ENCODE measurements around the gene INSRR. TPM values are rescaled to one million over a fixed set of nuclear protein-coding genes. Genes with fewer than 3 reads are reported as not detected.
A peak's percentile ranks its signal among the peaks of the same experiment; 100 is the strongest.

Gene INSRR
- total and polyA plus RNA-seq, 9 of the 15 experiments (the other 6 are each of a cell fraction or from before 2014, with no cell fraction given): 0.03 to 0.18 (median 0.06) TPM; not detected in 3

DNA sequence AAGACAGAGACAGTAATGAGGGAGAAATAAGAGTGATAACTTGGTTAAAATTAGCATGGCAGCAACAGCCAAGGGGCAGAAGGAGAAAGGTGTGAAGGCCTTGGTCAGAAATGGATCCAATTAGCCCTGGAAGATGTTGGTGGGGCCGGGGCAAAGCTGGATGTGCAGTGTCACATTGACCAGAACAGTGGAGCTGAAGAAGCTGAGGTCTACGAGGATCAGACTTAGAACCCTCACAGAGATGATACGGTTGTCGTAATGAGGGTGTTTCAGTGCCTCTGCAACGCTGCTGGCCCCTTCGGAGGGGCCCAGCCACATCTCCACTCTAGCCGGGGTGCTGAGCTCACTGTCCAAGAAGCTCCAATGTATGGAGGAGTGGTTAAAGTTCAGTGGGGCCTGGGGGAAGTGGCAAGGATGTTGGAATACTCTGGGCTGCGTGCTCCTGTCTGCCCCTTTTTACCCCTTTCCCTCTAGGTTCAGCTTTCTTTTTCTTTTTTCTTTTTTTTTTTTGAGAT is 56.4 kb downstream of the INSRR start (continued):
- TF ChIP-seq, protein P1, sequence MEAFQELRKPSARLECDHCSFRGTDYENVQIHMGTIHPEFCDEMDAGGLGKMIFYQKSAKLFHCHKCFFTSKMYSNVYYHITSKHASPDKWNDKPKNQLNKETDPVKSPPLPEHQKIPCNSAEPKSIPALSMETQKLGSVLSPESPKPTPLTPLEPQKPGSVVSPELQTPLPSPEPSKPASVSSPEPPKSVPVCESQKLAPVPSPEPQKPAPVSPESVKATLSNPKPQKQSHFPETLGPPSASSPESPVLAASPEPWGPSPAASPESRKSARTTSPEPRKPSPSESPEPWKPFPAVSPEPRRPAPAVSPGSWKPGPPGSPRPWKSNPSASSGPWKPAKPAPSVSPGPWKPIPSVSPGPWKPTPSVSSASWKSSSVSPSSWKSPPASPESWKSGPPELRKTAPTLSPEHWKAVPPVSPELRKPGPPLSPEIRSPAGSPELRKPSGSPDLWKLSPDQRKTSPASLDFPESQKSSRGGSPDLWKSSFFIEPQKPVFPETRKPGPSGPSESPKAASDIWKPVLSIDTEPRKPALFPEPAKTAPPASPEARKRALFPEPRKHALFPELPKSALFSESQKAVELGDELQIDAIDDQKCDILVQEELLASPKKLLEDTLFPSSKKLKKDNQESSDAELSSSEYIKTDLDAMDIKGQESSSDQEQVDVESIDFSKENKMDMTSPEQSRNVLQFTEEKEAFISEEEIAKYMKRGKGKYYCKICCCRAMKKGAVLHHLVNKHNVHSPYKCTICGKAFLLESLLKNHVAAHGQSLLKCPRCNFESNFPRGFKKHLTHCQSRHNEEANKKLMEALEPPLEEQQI (IDR thresholded peaks at IDR 0.05): no peak
- no peak for TF ChIP-seq FOXK1 (CRISPR knock-in tag; IDR thresholded peaks at IDR 0.05; ENCODE audit: borderline replicate concordance)
- no peak for TF ChIP-seq PCBP1 (IDR thresholded peaks at IDR 0.05; ENCODE audit: low read depth, low read length, poor library complexity, severe bottlenecking)
- TF ChIP-seq KAT2B (IDR thresholded peaks at IDR 0.05; ENCODE audit: low read depth, low read length): no peak
- no peak for TF ChIP-seq CREB1 (IDR thresholded peaks at IDR 0.05)
- TF ChIP-seq CREB1 (CRISPR knock-in tag; IDR thresholded peaks at IDR 0.05): no peak

DNA sequence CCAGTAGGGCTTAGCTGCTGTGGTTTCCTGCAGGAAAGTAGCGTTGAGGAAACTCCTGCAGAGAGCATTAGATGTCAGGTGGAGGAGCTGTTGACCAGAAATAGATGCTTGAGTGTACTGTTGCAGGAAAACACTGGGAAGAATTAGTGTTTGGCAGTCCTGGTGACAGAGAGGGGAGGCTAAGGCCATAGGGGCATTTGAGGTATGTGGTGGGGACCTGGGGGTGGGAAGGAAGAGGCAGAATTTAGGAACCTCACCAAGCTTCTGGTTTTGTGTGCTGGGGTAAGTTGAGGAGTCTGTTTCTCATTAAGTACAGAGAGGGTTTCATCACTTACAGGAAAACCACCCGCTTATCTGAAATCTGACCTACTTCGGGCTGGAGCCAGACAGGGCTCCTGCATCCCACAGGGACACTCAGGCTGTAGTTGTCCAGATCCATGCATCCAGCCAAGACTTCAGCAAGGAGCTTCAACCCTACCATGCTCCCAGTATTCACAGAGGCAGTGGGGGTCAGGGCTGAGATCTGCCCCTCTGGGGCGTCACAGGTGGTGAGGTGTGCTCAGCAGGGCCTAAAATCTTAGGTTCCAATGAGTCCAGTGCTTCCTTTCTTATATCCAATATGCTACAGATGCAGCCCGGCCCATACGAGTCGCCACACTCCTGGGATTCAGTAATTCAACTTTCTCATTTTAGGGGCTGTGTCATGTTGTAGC is 57.4 kb downstream of the INSRR start:
- Histone ChIP-seq H3K79me2 (ENCODE audit: control insufficient read depth, insufficient read depth, low read length) (no peaks in the 10 kb centered on the region), H3K36me3 (ENCODE audit: control insufficient read depth, insufficient read depth, low read length) (peaks cover 53% of the 10 kb centered on the region), H4K20me1 (replicated peaks; ENCODE audit: control insufficient read depth, insufficient read depth, low read length) (peaks cover 11% of the 10 kb centered on the region; the same call in 1 of the 2 replicates), H3K9me3 (replicated peaks; ENCODE audit: control insufficient read depth, insufficient read depth, low read depth, low read length) (no peaks in the 10 kb centered on the region), H3K27me3 (ENCODE audit: control insufficient read depth in 2 of 2, insufficient read depth in 2 of 2, low read length in 2 of 2) (no peaks in the 10 kb centered on the region), H3K4me2 (ENCODE audit: insufficient read depth, low read length) (no peak overlapping the region), H3K27ac (ENCODE audit: extremely low read depth, low read depth, low read length) (no peak overlapping the region), H3K9ac (ENCODE audit: insufficient read depth in 1 of 2, low read depth in 2 of 2, low read length in 2 of 2) (0 out of 4 replicates have a peak overlapping the region, but pooled peaks of 1 of the 2 experiments have one; percentile 24), H3K4me3 (no peak overlapping the region), H2AFZ (ENCODE audit: low read depth, low read length) (no peak overlapping the region), H3K4me1 (replicated peaks in 1 of 2; ENCODE audit: control insufficient read depth in 2 of 2, insufficient read depth in 2 of 2, low read length in 2 of 2) (peaks cover 5 to 12% of the 10 kb centered on the region in 2 experiments; a peak in 4 of 5 replicates), H3K9me1 (ENCODE audit: control insufficient read depth, insufficient read depth, low read length) (no peaks in the 10 kb centered on the region)
- WGBS (ENCODE audit: insufficient coverage, low coverage, missing lambda C conversion rate): 69% methylated on average over 7 of the region's 7 CpGs
- ATAC-seq (peak; percentile 21), FAIRE-seq (peak; percentile 52), DNase-seq (ENCODE audit: extremely low read depth in 1 of 4, low spot score in 3 of 4) (no peak)
- in situ Hi-C loops (cut with MboI) (loop anchor here (5.0 kb wide), 1 partner anchor 61 kb away; the partner anchor contains the start of gene NTRK1), intact Hi-C loops (cut with micrococcal nuclease) (loop anchor here (2.0 kb wide), 1 partner anchor 75 kb away; no protein-coding TSS in a partner anchor)
- CTCF ChIA-PET (ENCODE audit: low intra/inter-chr PET ratio): interaction anchor here (0.5 to 2.1 kb wide), 3 partner anchors 59 to 288 kb away, joined by 4 to 8 read pairs (median 6); partner anchors contain the start of gene NTRK1
- no TSS peak for BruUV-seq (replicated peaks)
- POLR2A ChIA-PET: interaction anchor here (0.6 to 1.9 kb wide), 6 partner anchors 10 to 74 kb away, joined by 3 to 9 read pairs (median 4); partner anchors contain the start of genes ISG20L2, METTL25B and MRPL24
- TF ChIP-seq CXXC5 (CRISPR knock-in tag; IDR thresholded peaks at IDR 0.05) (no peak), PRPF4 (IDR thresholded peaks at IDR 0.05; ENCODE audit: insufficient read depth, low read depth, low read length, poor library complexity, severe bottlenecking) (no peak), FOXK1 (CRISPR knock-in tag; IDR thresholded peaks at IDR 0.05; ENCODE audit: borderline replicate concordance) (no peak), ZNF695 (CRISPR knock-in tag; IDR thresholded peaks at IDR 0.05) (no peak), MXI1 (IDR thresholded peaks at IDR 0.05; ENCODE audit: low read depth, low read length) (no peak), TCF7 (IDR thresholded peaks at IDR 0.05; ENCODE audit: borderline replicate concordance) (no peak)
- TF ChIP-seq, protein P2, sequence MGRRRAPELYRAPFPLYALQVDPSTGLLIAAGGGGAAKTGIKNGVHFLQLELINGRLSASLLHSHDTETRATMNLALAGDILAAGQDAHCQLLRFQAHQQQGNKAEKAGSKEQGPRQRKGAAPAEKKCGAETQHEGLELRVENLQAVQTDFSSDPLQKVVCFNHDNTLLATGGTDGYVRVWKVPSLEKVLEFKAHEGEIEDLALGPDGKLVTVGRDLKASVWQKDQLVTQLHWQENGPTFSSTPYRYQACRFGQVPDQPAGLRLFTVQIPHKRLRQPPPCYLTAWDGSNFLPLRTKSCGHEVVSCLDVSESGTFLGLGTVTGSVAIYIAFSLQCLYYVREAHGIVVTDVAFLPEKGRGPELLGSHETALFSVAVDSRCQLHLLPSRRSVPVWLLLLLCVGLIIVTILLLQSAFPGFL (CRISPR knock-in tag; IDR thresholded peaks at IDR 0.05): no peak
- TF ChIP-seq, protein P3, sequence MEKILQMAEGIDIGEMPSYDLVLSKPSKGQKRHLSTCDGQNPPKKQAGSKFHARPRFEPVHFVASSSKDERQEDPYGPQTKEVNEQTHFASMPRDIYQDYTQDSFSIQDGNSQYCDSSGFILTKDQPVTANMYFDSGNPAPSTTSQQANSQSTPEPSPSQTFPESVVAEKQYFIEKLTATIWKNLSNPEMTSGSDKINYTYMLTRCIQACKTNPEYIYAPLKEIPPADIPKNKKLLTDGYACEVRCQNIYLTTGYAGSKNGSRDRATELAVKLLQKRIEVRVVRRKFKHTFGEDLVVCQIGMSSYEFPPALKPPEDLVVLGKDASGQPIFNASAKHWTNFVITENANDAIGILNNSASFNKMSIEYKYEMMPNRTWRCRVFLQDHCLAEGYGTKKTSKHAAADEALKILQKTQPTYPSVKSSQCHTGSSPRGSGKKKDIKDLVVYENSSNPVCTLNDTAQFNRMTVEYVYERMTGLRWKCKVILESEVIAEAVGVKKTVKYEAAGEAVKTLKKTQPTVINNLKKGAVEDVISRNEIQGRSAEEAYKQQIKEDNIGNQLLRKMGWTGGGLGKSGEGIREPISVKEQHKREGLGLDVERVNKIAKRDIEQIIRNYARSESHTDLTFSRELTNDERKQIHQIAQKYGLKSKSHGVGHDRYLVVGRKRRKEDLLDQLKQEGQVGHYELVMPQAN (IDR thresholded peaks at IDR 0.05; ENCODE audit: borderline replicate concordance): no peak

Data from K562 (cell line).